ENCODE measurements around the gene CCDC24. TPM values are rescaled to one million over a fixed set of nuclear protein-coding genes. Genes with fewer than 3 reads are reported as not detected.
A peak's percentile ranks its signal among the peaks of the same experiment; 100 is the strongest.

The CCDC24 gene
- total and polyA plus RNA-seq, 5 donors: 1.2 to 2.8 (median 2.3) TPM

DNA sequence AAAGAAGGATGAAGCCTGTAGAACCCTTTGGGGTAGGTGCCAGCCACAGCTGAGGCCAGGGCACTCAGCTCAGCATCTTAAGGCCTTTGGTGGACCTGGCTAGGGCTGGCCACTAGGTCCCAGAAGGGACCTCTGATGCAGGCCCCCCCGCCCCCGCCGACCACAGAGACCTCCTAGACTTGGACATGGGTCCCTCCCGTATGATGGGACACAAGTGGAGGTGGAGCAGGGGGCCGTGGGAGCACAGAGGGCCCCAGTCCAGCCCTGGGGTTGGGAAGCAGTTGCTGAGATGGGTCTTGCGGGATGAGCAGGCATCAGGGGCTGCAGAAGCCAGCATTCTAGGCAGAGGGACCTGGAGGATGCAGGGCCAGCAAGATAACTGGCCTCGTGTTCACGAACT is 9.2 kb upstream of the CCDC24 start:
- Histone ChIP-seq H3K27ac (ENCODE audit: low read length) (no peak overlapping the region), H3K4me3 (ENCODE audit: low read length) (no peak overlapping the region), H3K4me1 (ENCODE audit: control insufficient read depth, insufficient read depth, low read length) (peaks cover 2% of the 10 kb centered on the region), H3K9me3 (ENCODE audit: control insufficient read depth, low read length) (no peaks in the 10 kb centered on the region), H3K27me3 (ENCODE audit: control insufficient read depth, insufficient read depth) (no peaks in the 10 kb centered on the region)
- ATAC-seq (no peak), DNase-seq (peak in 1 of 3 donors; percentile 41)
- intact Hi-C loops (cut with DNase I): no loop called here
- WGBS: 93% methylated on average over 8 of the region's 8 CpGs

DNA sequence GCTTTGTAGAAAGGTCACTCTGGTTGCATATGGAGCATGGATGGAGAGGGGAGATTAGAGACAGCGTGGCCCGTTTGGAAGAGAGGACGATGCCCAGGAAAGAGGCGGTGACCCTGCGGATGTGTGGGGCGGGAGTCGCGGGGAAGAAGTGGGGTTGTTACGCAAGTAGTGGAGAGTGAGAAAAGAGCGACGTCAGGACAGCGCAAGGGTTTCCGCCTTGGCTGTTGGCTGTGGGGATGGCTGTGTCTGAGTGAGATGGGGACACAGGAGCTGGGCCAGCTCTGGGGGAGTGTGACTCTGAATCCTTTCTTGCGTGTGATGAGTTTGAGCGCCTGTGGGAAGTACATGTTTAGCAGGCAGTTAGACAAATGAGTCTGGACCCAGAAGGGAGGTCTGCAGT is 8.6 kb upstream of the CCDC24 start:
- Histone ChIP-seq H3K9me3 (ENCODE audit: control insufficient read depth, low read length) (no peaks in the 10 kb centered on the region), H3K27ac (ENCODE audit: low read length) (no peak overlapping the region), H3K4me3 (ENCODE audit: low read length) (no peak overlapping the region), H3K27me3 (ENCODE audit: control insufficient read depth, insufficient read depth) (no peaks in the 10 kb centered on the region), H3K4me1 (ENCODE audit: control insufficient read depth, insufficient read depth, low read length) (peaks cover 2% of the 10 kb centered on the region)
- intact Hi-C loops (cut with DNase I): no loop called here
- ATAC-seq: no peak
- peak in 1 of 3 donors; percentile 50 for DNase-seq
- WGBS: 77% methylated on average over 15 of the region's 15 CpGs

DNA sequence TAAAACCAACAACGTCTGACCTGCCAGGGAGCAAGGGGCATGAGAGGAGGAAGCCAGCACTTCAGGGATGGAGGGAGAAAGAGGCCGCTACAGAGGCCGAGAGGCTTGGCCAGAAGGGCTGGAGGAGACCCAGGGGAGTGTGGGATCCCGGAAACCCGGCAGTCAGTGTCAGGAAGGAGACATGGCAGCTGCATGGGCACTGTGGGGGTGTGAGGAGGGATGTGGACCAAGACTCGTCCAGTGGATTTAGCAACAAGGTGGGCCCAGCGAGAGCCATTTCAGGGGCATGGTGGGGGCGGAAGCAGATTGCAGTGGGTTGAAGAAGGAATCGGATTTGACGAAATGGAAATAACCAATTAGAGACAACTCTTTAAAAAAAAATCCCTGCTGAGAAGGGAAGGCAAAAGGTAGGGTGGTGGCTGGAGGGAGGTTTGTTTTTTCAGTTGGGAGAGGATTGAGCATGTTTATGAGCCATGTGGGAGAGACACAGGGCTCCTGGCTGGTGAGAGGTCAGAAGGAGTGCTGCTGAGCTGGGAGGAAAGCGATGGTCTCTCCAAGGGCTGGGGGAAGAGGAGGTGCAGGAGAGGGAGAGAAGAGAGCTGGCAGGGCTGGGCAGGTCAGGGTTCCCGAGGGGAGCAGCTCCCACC is 8.0 kb upstream of the CCDC24 start:
- ATAC-seq: no peak
- 79% methylated on average over 12 of the region's 12 CpGs for WGBS
- peaks cover 2% of the 10 kb centered on the region for H3K4me1 ChIP-seq (ENCODE audit: control insufficient read depth, insufficient read depth, low read length)
- H3K27me3 ChIP-seq (ENCODE audit: control insufficient read depth, insufficient read depth): no peaks in the 10 kb centered on the region
- peak in 1 of 3 donors; percentile 47 for DNase-seq
- intact Hi-C loops (cut with DNase I): no loop called here
- no peak overlapping the region for H3K27ac ChIP-seq (ENCODE audit: low read length)
- no peak overlapping the region for H3K4me3 ChIP-seq (ENCODE audit: low read length)
- H3K9me3 ChIP-seq (ENCODE audit: control insufficient read depth, low read length): no peaks in the 10 kb centered on the region

- Histone ChIP-seq H3K4me1 (ENCODE audit: control insufficient read depth, insufficient read depth, low read length) (peaks cover 2% of the 10 kb centered on the region), H3K27me3 (ENCODE audit: control insufficient read depth, insufficient read depth) (no peaks in the 10 kb centered on the region), H3K9me3 (ENCODE audit: control insufficient read depth, low read length) (no peaks in the 10 kb centered on the region), H3K4me3 (ENCODE audit: low read length) (no peak overlapping the region), H3K27ac (ENCODE audit: low read length) (no peak overlapping the region)
- no peak for ATAC-seq
- DNase-seq: no peak
- intact Hi-C loops (cut with DNase I): no loop called here
- 93% methylated on average over 16 of the region's 16 CpGs for WGBS
Measured at GRCh38 chr1:43984855-43985254, 6.5 kb upstream of the CCDC24 start.

DNA sequence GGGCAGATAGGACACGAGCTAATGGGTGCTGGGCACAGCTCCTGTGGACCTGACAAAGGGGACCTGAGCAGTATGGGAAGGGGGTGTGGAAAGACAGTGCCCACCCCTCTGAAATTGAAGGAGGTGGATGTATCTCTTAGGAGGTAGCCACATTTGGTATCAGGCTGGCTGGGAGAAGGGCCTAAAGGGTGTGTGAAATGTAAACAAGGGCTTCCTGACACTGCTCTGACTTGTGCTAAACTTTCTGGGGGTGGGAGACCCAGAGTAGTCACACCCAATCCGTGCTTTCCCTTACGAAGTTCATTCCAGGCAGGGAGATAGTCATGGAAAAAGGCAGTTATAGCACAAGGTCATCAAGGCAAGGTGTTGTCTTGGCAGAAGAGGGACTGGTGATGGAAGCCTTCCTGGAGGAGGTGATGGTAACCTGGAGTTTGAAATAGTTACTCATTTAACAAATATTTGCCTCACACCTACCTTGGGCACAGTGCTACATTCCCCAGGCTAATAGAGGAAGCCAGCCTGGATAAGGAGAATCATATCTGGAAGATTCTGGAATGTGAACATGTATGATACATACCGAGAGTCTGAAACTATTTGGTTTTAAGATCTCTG is 5.3 kb upstream of the CCDC24 start:
- WGBS: 81% methylated on average over 4 of the region's 4 CpGs
- Histone ChIP-seq H3K27ac (ENCODE audit: low read length) (no peak overlapping the region), H3K27me3 (ENCODE audit: control insufficient read depth, insufficient read depth) (no peaks in the 10 kb centered on the region), H3K9me3 (ENCODE audit: control insufficient read depth, low read length) (no peaks in the 10 kb centered on the region), H3K4me1 (ENCODE audit: control insufficient read depth, insufficient read depth, low read length) (no peaks in the 10 kb centered on the region), H3K4me3 (ENCODE audit: low read length) (no peak overlapping the region)
- intact Hi-C loops (cut with DNase I): no loop called here
- DNase-seq (no peak), ATAC-seq (peak in 1 of 2 donors; percentile 18)

GRCh38 chr1:43986712-43987111 is 4.7 kb upstream of the CCDC24 start:
- ATAC-seq (no peak), DNase-seq (peak in 1 of 3 donors; percentile 47)
- WGBS: 77% methylated on average over 6 of the region's 6 CpGs
- intact Hi-C loops (cut with DNase I): no loop called here
- no peaks in the 10 kb centered on the region for H3K27me3 ChIP-seq (ENCODE audit: control insufficient read depth, insufficient read depth)
- no peak overlapping the region for H3K27ac ChIP-seq (ENCODE audit: low read length)
- H3K9me3 ChIP-seq (ENCODE audit: control insufficient read depth, low read length): no peaks in the 10 kb centered on the region
- H3K4me1 ChIP-seq (ENCODE audit: control insufficient read depth, insufficient read depth, low read length): no peaks in the 10 kb centered on the region
- no peak overlapping the region for H3K4me3 ChIP-seq (ENCODE audit: low read length)

GRCh38 chr1:43987159-43987902 is 4.1 kb upstream of the CCDC24 start:
- Histone ChIP-seq H3K4me3 (ENCODE audit: low read length) (no peak overlapping the region), H3K9me3 (ENCODE audit: control insufficient read depth, low read length) (no peaks in the 10 kb centered on the region), H3K4me1 (ENCODE audit: control insufficient read depth, insufficient read depth, low read length) (no peaks in the 10 kb centered on the region), H3K27me3 (ENCODE audit: control insufficient read depth, insufficient read depth) (no peaks in the 10 kb centered on the region), H3K27ac (ENCODE audit: low read length) (no peak overlapping the region)
- DNase-seq (peak in 1 of 3 donors; percentile 6), ATAC-seq (no peak)
- 83% methylated on average over 6 of the region's 6 CpGs for WGBS
- intact Hi-C loops (cut with DNase I): no loop called here

DNA sequence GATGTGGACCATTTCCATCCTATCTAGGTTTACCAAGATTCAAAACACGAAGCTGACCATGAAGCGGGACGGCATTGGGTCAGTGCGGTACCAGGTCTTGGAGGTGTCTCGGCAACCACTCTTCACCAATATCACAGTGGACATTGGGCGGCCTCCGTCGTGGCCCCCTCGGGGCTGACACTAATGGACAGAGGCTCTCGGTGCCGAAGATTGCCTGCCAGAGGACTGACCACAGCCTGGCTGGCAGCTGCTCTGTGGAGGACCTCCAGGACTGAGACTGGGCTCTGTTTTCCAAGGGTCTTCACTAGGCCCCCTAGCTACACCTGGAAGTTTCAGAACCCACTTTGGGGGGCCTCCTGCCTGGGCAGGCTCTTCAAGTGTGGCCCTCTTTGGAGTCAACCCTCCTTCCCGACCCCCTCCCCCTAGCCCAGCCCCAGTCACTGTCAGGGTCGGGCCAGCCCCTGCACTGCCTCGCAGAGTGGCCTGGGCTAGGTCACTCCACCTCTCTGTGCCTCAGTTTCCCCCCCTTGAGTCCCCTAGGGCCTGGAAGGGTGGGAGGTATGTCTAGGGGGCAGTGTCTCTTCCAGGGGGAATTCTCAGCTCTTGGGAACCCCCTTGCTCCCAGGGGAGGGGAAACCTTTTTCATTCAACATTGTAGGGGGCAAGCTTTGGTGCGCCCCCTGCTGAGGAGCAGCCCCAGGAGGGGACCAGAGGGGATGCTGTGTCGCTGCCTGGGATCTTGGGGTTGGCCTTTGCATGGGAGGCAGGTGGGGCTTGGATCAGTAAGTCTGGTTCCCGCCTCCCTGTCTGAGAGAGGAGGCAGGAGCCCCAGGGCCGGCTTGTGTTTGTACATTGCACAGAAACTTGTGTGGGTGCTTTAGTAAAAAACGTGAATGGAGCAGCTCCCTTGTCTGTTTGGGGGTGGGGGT is 864 bp upstream of the CCDC24 start:
- WGBS: 74% methylated on average over 19 of the region's 19 CpGs
- DNase-seq: peak in 2 of 3 donors; percentile 53 to 55
- intact Hi-C loops (cut with DNase I): no loop called here

DNA sequence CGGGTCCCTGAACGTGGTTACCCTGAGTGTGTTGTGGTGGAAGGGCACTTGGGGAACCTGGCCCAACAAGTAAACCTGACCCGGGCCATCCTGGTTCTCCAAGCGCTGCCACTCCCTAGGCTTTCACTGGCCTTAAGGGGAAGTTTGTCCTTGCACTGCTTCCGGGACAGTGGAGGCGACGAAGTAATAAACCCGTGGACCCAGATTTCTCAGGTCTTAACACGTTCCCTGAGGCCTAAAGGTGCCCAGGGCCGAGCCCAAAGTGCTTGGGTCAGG is 261 bp upstream of the CCDC24 start:
- Histone ChIP-seq H3K27me3 (ENCODE audit: control insufficient read depth, insufficient read depth) (no peaks in the 10 kb centered on the region), H3K4me1 (ENCODE audit: control insufficient read depth, insufficient read depth, low read length) (no peaks in the 10 kb centered on the region), H3K9me3 (ENCODE audit: control insufficient read depth, low read length) (no peaks in the 10 kb centered on the region), H3K27ac (ENCODE audit: low read length) (peak overlapping the region; percentile 1), H3K4me3 (ENCODE audit: low read length) (peak overlapping the region; percentile 45)
- DNase-seq (no peak), ATAC-seq (peak; percentile 25 to 37)
- WGBS: 0% methylated on average over 10 of the region's 10 CpGs
- intact Hi-C loops (cut with DNase I): no loop called here

More for the DNA sequence above, 864 bp upstream of the CCDC24 start:
- Histone ChIP-seq H3K4me3 (ENCODE audit: low read length) (peak overlapping the region; percentile 45), H3K9me3 (ENCODE audit: control insufficient read depth, low read length) (no peaks in the 10 kb centered on the region), H3K27me3 (ENCODE audit: control insufficient read depth, insufficient read depth) (no peaks in the 10 kb centered on the region), H3K27ac (ENCODE audit: low read length) (no peak overlapping the region), H3K4me1 (ENCODE audit: control insufficient read depth, insufficient read depth, low read length) (no peaks in the 10 kb centered on the region)
- peak in 1 of 2 donors; percentile 3 for ATAC-seq

DNA sequence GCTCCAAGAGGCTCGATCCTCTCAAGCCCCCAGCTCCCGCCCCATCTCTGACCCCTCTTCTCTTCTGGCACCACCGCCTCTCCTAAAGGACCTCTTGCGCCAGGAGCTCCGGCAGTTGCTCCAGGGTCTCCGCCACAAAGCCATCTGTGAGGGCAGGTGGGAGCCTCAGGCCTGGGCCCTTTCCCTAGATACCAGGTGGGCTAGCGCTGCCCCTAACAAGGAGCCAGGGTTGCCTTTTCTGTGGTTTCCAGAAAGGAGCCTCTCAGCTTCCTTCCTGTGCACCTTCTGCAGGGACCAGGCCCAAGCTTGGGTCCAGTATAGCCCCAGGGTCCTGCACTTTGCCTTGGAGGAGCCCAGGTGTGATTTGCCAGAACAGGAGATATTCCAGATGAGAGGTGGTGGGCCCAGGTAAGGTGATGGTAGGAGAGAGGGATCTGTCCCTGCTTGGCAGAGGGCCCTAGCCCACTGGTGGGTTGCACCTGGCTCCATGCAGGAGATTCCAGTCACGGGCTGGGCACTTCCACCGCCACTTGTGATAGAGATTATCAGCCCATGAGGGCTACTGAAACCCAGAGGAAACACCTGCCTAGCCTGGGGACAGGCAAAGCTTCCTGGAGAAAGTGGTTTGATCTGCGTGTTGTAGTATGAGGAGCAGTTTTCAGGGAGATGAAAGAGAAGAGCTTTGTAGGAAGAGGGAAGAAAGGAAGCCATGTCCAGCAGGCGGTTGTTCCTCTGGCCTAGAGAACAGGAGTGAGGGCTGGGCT is 1.0 kb downstream of the CCDC24 start:
- Histone ChIP-seq H3K9me3 (ENCODE audit: control insufficient read depth, low read length) (no peaks in the 10 kb centered on the region), H3K4me3 (ENCODE audit: low read length) (peak overlapping the region; percentile 45), H3K27me3 (ENCODE audit: control insufficient read depth, insufficient read depth) (no peaks in the 10 kb centered on the region), H3K4me1 (ENCODE audit: control insufficient read depth, insufficient read depth, low read length) (no peaks in the 10 kb centered on the region), H3K27ac (ENCODE audit: low read length) (no peak overlapping the region)
- ATAC-seq: no peak
- intact Hi-C loops (cut with DNase I): no loop called here
- WGBS: 49% methylated on average over 11 of the region's 11 CpGs
- peak in 2 of 3 donors; percentile 34 to 35 for DNase-seq

Measured in right cardiac atrium (tissue), 5 donors.